GM12878 (cell line): ENCODE measurements around the gene MRAS. TPM values are rescaled to one million over a fixed set of nuclear protein-coding genes. Genes with fewer than 3 reads are reported as not detected.

Experiments
- ATAC-seq: fragments of 200-7000 bp; cut with Tn5 transposase; 3 replicates; pipeline ENCODE4 v1.9.1; 2020; ENCODE audit warnings: mild to moderate bottlenecking, moderate library complexity
- BruUV-seq: library from RNA; stranded (reverse); fragments of 400-500 nt; replicated peaks from 2 replicates; lab custom pipeline; 2021; lab: Mats Ljungman, UMichigan
- CTCF ChIA-PET: fragments of 300-600 bp; sonication (Branson Sonifier 250); formaldehyde crosslinking; extraction: SDS; loops from one replicate; lab custom pipeline; 2021; ENCODE audit warnings: inconsistent platforms; lab: Yijun Ruan, JAX
- POLR2A ChIA-PET: fragments of 350-600 bp; formaldehyde crosslinking; extraction: SDS; loops from one replicate; lab custom pipeline; 2021; ENCODE audit warnings: inconsistent platforms; lab: Charles Lee
- RAD21 ChIA-PET: fragments of 300-600 bp; sonication (Branson Sonifier 250); formaldehyde crosslinking; loops from one replicate; lab custom pipeline; 2023; ENCODE audit warnings: antibody characterized with exemption; ENCODE audit not compliant: unreplicated experiment; lab: Charles Lee
- SMC1A ChIA-PET: fragments of 300-600 bp; sonication (Branson Sonifier 250); formaldehyde crosslinking; loops from one replicate; lab custom pipeline; 2023; ENCODE audit not compliant: unreplicated experiment, uncharacterized antibody; lab: Charles Lee
- DNase-seq: peaks from one replicate; pipeline ENCODE4 v3.0.0-alpha.2; 2011; ENCODE audit warnings: low read depth, low spot score
- FAIRE-seq: peaks from 3 replicates; lab custom pipeline; 2011; peaks lifted over from hg19 to GRCh38; lab: Jason Lieb, UNC
- H2AFZ ChIP-seq: 2 replicates; pipeline ENCODE4 v1.6.0; 2011; ENCODE audit warnings: low read depth, low read length, control low read depth; ENCODE audit not compliant: control insufficient read depth
- H3K27ac ChIP-seq: 2 replicates; pipeline ENCODE4 v1.5.1; 2011; ENCODE audit warnings: control low read depth; ENCODE audit not compliant: control insufficient read depth, insufficient read depth
- H3K27me3 ChIP-seq, 2 experiments: replicated peaks in 1 of 2; 2 replicates each; pipeline versions ENCODE4 v1.6.0 to v1.6.1; 2011; ENCODE audit warnings: low read length in 1 of 2; ENCODE audit not compliant: control insufficient read depth in 2 of 2, insufficient read depth in 2 of 2
- H3K36me3 ChIP-seq, 2 experiments: 2 replicates each; pipeline ENCODE4 v1.5.1; 2011; ENCODE audit warnings: low read length in 1 of 2; ENCODE audit not compliant: control insufficient read depth in 2 of 2, insufficient read depth in 2 of 2
- H3K4me1 ChIP-seq: 2 replicates; pipeline ENCODE4 v1.6.1; 2011; ENCODE audit warnings: mild to moderate bottlenecking, low read length, moderate library complexity, mixed read lengths; ENCODE audit not compliant: control insufficient read depth, insufficient read depth
- H3K4me2 ChIP-seq: 2 replicates; pipeline ENCODE4 v1.6.0; 2011; ENCODE audit warnings: control low read depth; ENCODE audit not compliant: control insufficient read depth, insufficient read depth
- H3K4me3 ChIP-seq: fragments of 200-600 bp; sonication (generic); 2 replicates; pipeline ENCODE4 v1.5.1; 2016
- H3K79me2 ChIP-seq: 2 replicates; pipeline ENCODE4 v1.6.0; 2011; ENCODE audit warnings: low read length; ENCODE audit not compliant: control insufficient read depth, insufficient read depth
- H3K9ac ChIP-seq: 2 replicates; pipeline ENCODE4 v1.8.0; 2011; ENCODE audit warnings: low read length, control low read depth, mixed read lengths; ENCODE audit not compliant: control insufficient read depth, insufficient read depth
- H3K9me3 ChIP-seq: replicated peaks from 3 replicates; pipeline ENCODE4 v1.5.1; 2011; ENCODE audit warnings: mild to moderate bottlenecking, low read length; ENCODE audit not compliant: control insufficient read depth, insufficient read depth
- H4K20me1 ChIP-seq: 2 replicates; pipeline ENCODE4 v1.6.0; 2011; ENCODE audit not compliant: control insufficient read depth, insufficient read depth
- ATF2 ChIP-seq: IDR thresholded peaks from 2 replicates; pipeline ENCODE4 v1.6.1; 2012; ENCODE audit warnings: low read length, inconsistent platforms
- NFYB ChIP-seq: IDR thresholded peaks from 2 replicates; pipeline ENCODE4 v1.6.1; 2011; ENCODE audit warnings: low read depth, mild to moderate bottlenecking, low read length, improper control_type of control experiment, moderate library complexity; ENCODE audit not compliant: insufficient read depth
- NR2C2 ChIP-seq: IDR thresholded peaks from 2 replicates; pipeline ENCODE4 v1.6.1; 2011; ENCODE audit warnings: borderline replicate concordance, low read depth; ENCODE audit not compliant: control insufficient read depth, insufficient read length
- POLR2AphosphoS5 ChIP-seq: IDR thresholded peaks from 2 replicates; pipeline ENCODE4 v1.6.1; 2011; ENCODE audit warnings: mild to moderate bottlenecking, low read length, inconsistent platforms
- RELB ChIP-seq: fragments of 450-650 bp; IDR thresholded peaks from 2 replicates; pipeline ENCODE4 v1.6.1; 2017; ENCODE audit warnings: low read depth, mild to moderate bottlenecking, moderate library complexity
- SUZ12 ChIP-seq: fragments of 200-600 bp; sonication (generic); IDR thresholded peaks from one replicate; pipeline ENCODE4 v1.6.1; 2018; ENCODE audit warnings: antibody characterized with exemption, mild to moderate bottlenecking; ENCODE audit not compliant: unreplicated experiment
- WGBS: methylation state at CpG from one replicate; pipeline ENCODE4 v1.1.6; 2016; ENCODE audit warnings: low lambda C conversion rate; ENCODE audit not compliant: insufficient replicate concordance, insufficient coverage; ENCODE audit errors: missing lambda C conversion rate; 5-methylcytosine and 5-hydroxymethylcytosine counted together
- in situ Hi-C: fragments of 300-500 bp; cut with MboI; formaldehyde crosslinking; loops from 9 replicates; pipeline ENCODE4 v1.14.3; 2018; ENCODE audit warnings: mixed read lengths
- intact Hi-C: fragments of 100-400 bp; cut with micrococcal nuclease; formaldehyde crosslinking; loops from one replicate; pipeline ENCODE4 v1.14.2; 2022; ENCODE audit not compliant: unreplicated experiment
- polyA plus RNA-seq, 11 experiments: library from polyadenylated mRNA; depleted of rRNA in 4 of 11; unstranded in 6 of 11; stranded (reverse) in 5 of 11; fragments of >200 nt; fragmentation: Nextera tagmentation in 4 of 11; fragmentation: Illumina TruSeq in 1 of 11; extraction: Ambion mirVana in 4 of 11; extraction: Trizol in 1 of 11; gene quantifications; 1 replicate in 1 of 11; 2 replicates in 10 of 11; pipeline versions ENCODE4 v1.2.1 to v1.2.3, GENCODE V29; 2011 to 2016; ENCODE audit warnings: inconsistent platforms in 2 of 11, missing spikeins in 2 of 11, low read depth in 1 of 11
- total RNA-seq, 4 experiments: library from RNA; depleted of rRNA in 3 of 4; stranded (reverse); fragments of >200 nt in 3 of 4; fragmentation: Illumina TruSeq in 1 of 4; extraction: Trizol in 1 of 4; gene quantifications; 2 replicates each; pipeline versions ENCODE4 v1.2.1 to v1.2.3, GENCODE V29; 2013 to 2021

The MRAS gene
- total and polyA plus RNA-seq, 10 of the 15 experiments (the other 5 are each of a cell fraction or from before 2014, with no cell fraction given): 0.01 to 0.44 (median 0.17) TPM; not detected in 6

GRCh38 chr3:138334608-138335007 lies 13.8 kb upstream of the MRAS start:
- Histone ChIP-seq H3K4me1 (peaks cover 3% of the 10 kb centered on the region), H3K4me3 (no peak overlapping the region), H2AFZ (no peak overlapping the region), H3K36me3 (no peaks in the 10 kb centered on the region), H3K4me2 (no peak overlapping the region), H4K20me1 (peaks cover 2% of the 10 kb centered on the region; the same call in 1 of the 2 replicates), H3K27me3 (peaks cover 2 to 11% of the 10 kb centered on the region in 2 experiments), H3K9me3 (no peaks in the 10 kb centered on the region), H3K27ac (no peak overlapping the region), H3K79me2 (no peaks in the 10 kb centered on the region), H3K9ac (no peak overlapping the region)
- DNase-seq: no peak
- no peak for FAIRE-seq
- 71% methylated on average over 4 of the region's 4 CpGs for WGBS
- intact Hi-C loops (loop anchor here (5.0 kb wide), 1 partner anchor 78 kb away; no protein-coding TSS in a partner anchor), in situ Hi-C loops (no loop called here)
- TF ChIP-seq ATF2 (no peak), POLR2AphosphoS5 (no peak), NR2C2 (no peak), RELB (no peak), SUZ12 (no peak), NFYB (no peak)
- no TSS peak for BruUV-seq
- SMC1A ChIA-PET: no interaction called here
- POLR2A ChIA-PET: no interaction called here
- no peak for ATAC-seq
- CTCF ChIA-PET: interaction anchor here (0.8 kb wide), 1 partner anchor 589 kb away, joined by 3 read pairs; no protein-coding TSS in a partner anchor
- RAD21 ChIA-PET: no interaction called here
